Kidney (tissue), 14 donors: Measurements from ENCODE around the gene PPP1R12B. TPM values are rescaled to one million over a fixed set of nuclear protein-coding genes. Genes with fewer than 3 reads are reported as not detected.
"Not testable (repeated sequence)": the region's sequence is repeated elsewhere in the genome, so short reads cannot be mapped to it uniquely, and the experiment has no call there.

Experiments used
- DNase-seq, 5 donors: peaks; one replicate each; pipeline ENCODE4 v3.0.0-alpha.2; 2013 to 2020
- FAIRE-seq: peaks from 2 replicates; lab custom pipeline; 2012; peaks lifted over from hg19 to GRCh38; lab: Jason Lieb, UNC
- H3K27ac ChIP-seq, 2 donors: one replicate each; pipeline ENCODE4 v1.7.0; 2013; ENCODE audit warnings: low read depth in 2 of 2, low read length in 2 of 2, inconsistent platforms in 1 of 2
- H3K27me3 ChIP-seq: one replicate; pipeline ENCODE4 v1.7.1; 2013; ENCODE audit warnings: low read length, inconsistent platforms; ENCODE audit not compliant: control insufficient read depth, insufficient read depth
- H3K36me3 ChIP-seq, 3 donors: one replicate each; pipeline versions ENCODE4 v1.7.0 to v1.7.1; 2013; ENCODE audit warnings: low read length in 3 of 3, control low read depth in 1 of 3, inconsistent platforms in 1 of 3; ENCODE audit not compliant: insufficient read depth in 3 of 3, control insufficient read depth in 2 of 3
- H3K4me1 ChIP-seq, 3 donors: one replicate each; pipeline versions ENCODE4 v1.7.0 to v1.7.1; 2013; ENCODE audit warnings: low read length in 3 of 3, inconsistent platforms in 1 of 3, low read depth in 1 of 3; ENCODE audit not compliant: control insufficient read depth in 2 of 3, insufficient read depth in 2 of 3
- H3K4me3 ChIP-seq, 3 donors: one replicate each; pipeline versions ENCODE4 v1.7.0 to v1.8.1; 2013; ENCODE audit warnings: low read length in 3 of 3, control low read depth in 1 of 3, inconsistent platforms in 1 of 3
- H3K9ac ChIP-seq, 3 donors: one replicate each; pipeline versions ENCODE4 v1.7.0 to v1.7.1; 2013; ENCODE audit warnings: low read length in 3 of 3, control low read depth in 1 of 3, inconsistent platforms in 1 of 3
- H3K9me3 ChIP-seq, 3 donors: one replicate each; pipeline versions ENCODE4 v1.7.0 to v1.7.1; 2013; ENCODE audit warnings: low read length in 3 of 3, control low read depth in 1 of 3, inconsistent platforms in 1 of 3; ENCODE audit not compliant: control insufficient read depth in 2 of 3, insufficient read depth in 1 of 3
- CTCF ChIP-seq: IDR thresholded peaks from 3 replicates; pipeline ENCODE4 v1.5.1; 2012; ENCODE audit warnings: mild to moderate bottlenecking, moderate library complexity, borderline replicate concordance; ENCODE audit not compliant: insufficient read depth; ENCODE audit errors: extremely low read depth
- intact Hi-C: fragments of 100-400 bp; cut with DNase I; formaldehyde crosslinking; loops from one replicate; pipeline ENCODE4 v1.11.1; 2022
- polyA plus RNA-seq: library from polyadenylated mRNA; stranded (reverse); fragments of 350-450 nt; fragmentation: Illumina TruSeq; extraction: RNeasy Lipid Tissue Mini Kit (QIAGEN cat#74804); gene quantifications from one replicate; pipeline ENCODE4 v1.2.3, GENCODE V29; 2014; ENCODE audit warnings: low read depth, low replicate concordance; ENCODE audit not compliant: insufficient read depth
- total RNA-seq: library from RNA; stranded (reverse); fragmentation: NEBNext Ultra II Directional; extraction: Animal tissue kit (Norgen Biotek cat#: 25700); gene quantifications from one replicate; pipeline ENCODE4 v1.2.1, GENCODE V29; 2021
- donor health status: control.
- donor health status: control.
- donor health status: control.
- donor health status: control.
- donor health status: control.
- donor health status: DM: yes; HTN: yes; CAD: no.
- donor health status: Normal renal cell carcinoma (clear cell type).

Gene PPP1R12B
- total and polyA plus RNA-seq, 2 donors from 2014 or later: 5.7 to 40.0 TPM

- no peak for TF ChIP-seq CTCF
- FAIRE-seq (no peak), DNase-seq (no peak)
- peaks cover 0 to 4% (median 0%) of the 10 kb centered on the region in 3 donors for H3K4me1 ChIP-seq
- no peak overlapping the region for H3K9ac ChIP-seq
- H3K4me3 ChIP-seq: no peak overlapping the region
- intact Hi-C loops: no loop called here
- H3K36me3 ChIP-seq: no peaks in the 10 kb centered on the region
- no peaks in the 10 kb centered on the region for H3K27me3 ChIP-seq
- H3K27ac ChIP-seq: no peak overlapping the region
- H3K9me3 ChIP-seq: no peaks in the 10 kb centered on the region
These were observed 282.0 kb downstream of the PPP1R12B start for GRCh38 chr1:202630541-202630940.

- Histone ChIP-seq H3K4me3 (no peak overlapping the region), H3K9me3 (no peaks in the 10 kb centered on the region), H3K4me1 (no peaks in the 10 kb centered on the region), H3K36me3 (no peaks in the 10 kb centered on the region), H3K27me3 (no peaks in the 10 kb centered on the region), H3K9ac (no peak overlapping the region), H3K27ac (no peak overlapping the region)
- intact Hi-C loops: no loop called here
- FAIRE-seq (no peak), DNase-seq (peak in 1 of 5 donors; percentile 6)
- no peak for TF ChIP-seq CTCF
These were observed 282.8 kb downstream of the PPP1R12B start for GRCh38 chr1:202631076-202631923.

- peak in 1 of 5 donors; percentile 53 for DNase-seq
- no peaks in the 10 kb centered on the region for H3K9me3 ChIP-seq
- FAIRE-seq: no peak
- no peak overlapping the region for H3K9ac ChIP-seq
- H3K27me3 ChIP-seq: no peaks in the 10 kb centered on the region
- no peak for TF ChIP-seq CTCF
- no peak overlapping the region for H3K27ac ChIP-seq
- intact Hi-C loops: no loop called here
- no peaks in the 10 kb centered on the region for H3K36me3 ChIP-seq
- H3K4me1 ChIP-seq: no peaks in the 10 kb centered on the region
- H3K4me3 ChIP-seq: no peak overlapping the region
These were observed 283.7 kb downstream of the PPP1R12B start for GRCh38 chr1:202632241-202632640.

GRCh38 chr1:202636171-202636570 is 287.7 kb downstream of the PPP1R12B start:
- intact Hi-C loops, H3K36me3 ChIP-seq, DNase-seq, H3K9ac ChIP-seq, H3K27me3 ChIP-seq, H3K27ac ChIP-seq, FAIRE-seq, H3K4me1 ChIP-seq, H3K9me3 ChIP-seq, H3K4me3 ChIP-seq: not testable (repeated sequence)

GRCh38 chr1:202637321-202638018 is 289.0 kb downstream of the PPP1R12B start:
- H3K27ac ChIP-seq, H3K4me3 ChIP-seq, DNase-seq, H3K4me1 ChIP-seq, intact Hi-C loops, H3K36me3 ChIP-seq, H3K9ac ChIP-seq, FAIRE-seq, H3K9me3 ChIP-seq, H3K27me3 ChIP-seq: not testable (repeated sequence)
